CD4-positive, alpha-beta T cell treated with Interleukin-15 for 1 hour (primary cell): ENCODE measurements around the gene PSME4.
"Not testable (repeated sequence)": the region's sequence is repeated elsewhere in the genome, so short reads cannot be mapped to it uniquely, and the experiment has no call there.

Source experiments
- DNase-seq: peaks from one replicate; pipeline ENCODE4 v3.0.0-alpha.2; 2020

PSME4 gene

GRCh38 chr2:53881360-53881759 is 89.4 kb downstream of the PSME4 start:
- no peak for DNase-seq

- DNase-seq = no peak
Measured at GRCh38 chr2:53880756-53881155, 90.0 kb downstream of the PSME4 start.

- DNase-seq = no peak
Measured at GRCh38 chr2:53877556-53877955, 93.2 kb downstream of the PSME4 start.

GRCh38 chr2:53877112-53877511 is 93.7 kb downstream of the PSME4 start:
- no peak for DNase-seq

GRCh38 chr2:53874401-53874950 is 96.3 kb downstream of the PSME4 start:
- DNase-seq = no peak

DNA sequence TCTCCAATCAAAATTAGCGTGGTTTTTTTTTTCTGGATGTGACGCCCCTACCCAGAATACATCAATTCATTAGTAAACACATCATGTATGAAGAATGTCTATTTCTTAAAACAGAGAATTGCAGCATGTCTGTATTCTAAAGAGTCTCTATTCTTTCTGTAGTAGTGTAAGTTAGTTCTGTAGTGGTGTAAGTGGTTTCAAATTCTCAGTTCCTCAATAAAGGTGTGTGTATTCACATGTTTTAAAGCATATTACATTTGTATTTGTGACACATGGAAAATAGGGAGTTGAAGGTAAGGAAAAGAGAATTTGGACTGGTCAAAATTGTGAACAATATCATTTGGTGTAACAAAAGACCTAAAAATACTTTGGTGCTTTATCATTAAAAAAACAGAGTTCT is 103.0 kb downstream of the PSME4 start:
- no peak for DNase-seq

- no peak for DNase-seq
Measured at GRCh38 chr2:53867169-53867568, 103.6 kb downstream of the PSME4 start.

DNA sequence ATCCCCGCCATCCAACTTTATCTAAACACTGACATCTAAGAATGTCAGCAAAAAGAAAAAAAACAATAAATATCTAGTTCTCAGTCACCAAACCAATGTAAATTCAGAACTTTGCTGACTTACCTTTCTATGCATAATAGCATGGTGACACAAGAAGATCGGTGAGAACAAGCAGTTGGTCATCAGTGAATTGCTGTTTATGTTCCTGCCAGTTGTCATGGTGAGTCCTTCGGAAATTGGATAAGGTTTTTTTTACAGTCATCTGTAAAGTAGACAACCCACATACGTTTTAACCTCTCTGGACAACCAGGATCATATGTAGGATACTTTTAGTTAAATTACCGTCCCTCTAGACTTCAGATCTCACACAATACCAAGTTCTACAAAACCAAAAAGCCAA is 104.8 kb downstream of the PSME4 start:
- no peak for DNase-seq

GRCh38 chr2:53865264-53865663 is 105.5 kb downstream of the PSME4 start:
- no peak for DNase-seq

GRCh38 chr2:53863538-53864227 is 107.1 kb downstream of the PSME4 start:
- no peak for DNase-seq

DNA sequence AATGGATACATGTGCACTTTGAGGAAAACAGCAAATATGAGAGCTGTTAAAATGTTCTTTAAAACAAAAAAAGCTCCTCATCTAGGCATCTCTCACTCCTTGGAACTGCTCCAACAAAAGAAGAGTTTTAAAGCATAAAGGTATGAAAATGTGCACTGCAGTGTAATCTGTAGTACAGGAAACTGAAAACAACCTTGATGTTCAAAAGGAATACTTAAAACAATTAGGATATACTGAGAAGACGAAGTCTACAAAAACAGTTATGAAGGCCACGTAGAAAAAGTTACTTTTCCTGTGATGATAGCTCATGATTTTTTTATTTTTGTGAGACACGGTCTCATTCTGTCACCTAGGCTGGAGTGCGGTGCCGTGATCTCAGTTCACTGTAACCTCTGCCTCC is 109.0 kb downstream of the PSME4 start:
- no peak for DNase-seq

- DNase-seq = no peak
Measured at GRCh38 chr2:53859206-53860181, 111.3 kb downstream of the PSME4 start, which contains the start of gene GPR75. TSS of gene GPR75 (minus strand) at chr2:53859967. CDS start at chr2:53854756, 5,211 bp downstream.

GRCh38 chr2:53856272-53856671 is 114.5 kb downstream of the PSME4 start:
- no peak for DNase-seq

DNA sequence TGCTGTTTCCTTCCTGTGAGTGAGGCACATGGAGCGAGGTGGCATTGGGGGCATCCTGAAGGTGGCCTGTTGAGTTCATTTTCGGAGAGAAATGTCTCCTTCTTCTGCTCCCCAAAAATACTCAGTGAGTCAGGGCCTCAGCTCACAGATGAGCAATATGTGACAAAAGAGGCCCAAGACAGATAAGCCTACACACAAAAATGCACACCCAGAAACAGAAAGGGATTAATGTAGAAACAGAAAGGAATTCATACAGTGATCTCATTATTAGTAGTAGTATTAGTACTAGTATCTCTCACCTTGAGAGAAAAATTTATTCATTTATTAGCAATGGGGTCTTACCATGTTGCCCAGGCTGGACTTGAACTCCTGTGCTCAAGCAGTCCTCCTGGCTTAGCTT is 116.1 kb downstream of the PSME4 start:
- DNase-seq = no peak

DNA sequence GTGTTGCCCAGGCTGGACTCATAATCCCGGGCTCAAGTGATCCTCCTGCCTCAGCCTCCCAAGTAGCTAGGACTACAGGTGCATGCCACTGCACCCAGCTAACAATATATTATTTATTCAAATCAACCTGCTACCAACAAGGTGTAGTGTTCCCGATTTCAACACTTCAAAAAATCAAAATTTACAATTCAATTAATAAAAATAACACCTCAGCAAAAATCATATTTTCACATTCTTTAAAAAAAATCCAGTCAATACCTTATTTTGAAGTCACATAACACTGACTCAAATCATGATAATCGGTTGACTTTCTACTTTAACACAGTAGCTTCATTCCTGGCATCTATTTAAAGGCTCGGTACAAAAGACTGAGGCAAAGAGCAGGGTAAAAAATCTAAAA is 118.3 kb downstream of the PSME4 start:
- no peak for DNase-seq

GRCh38 chr2:53851052-53851757 is 119.6 kb downstream of the PSME4 start:
- not testable (repeated sequence) for DNase-seq

GRCh38 chr2:53848062-53848461 is 122.7 kb downstream of the PSME4 start:
- DNase-seq = no peak

- no peak for DNase-seq
Measured at GRCh38 chr2:53843595-53843994, 127.2 kb downstream of the PSME4 start.

- no peak for DNase-seq
Measured at GRCh38 chr2:53842891-53843290, 127.9 kb downstream of the PSME4 start.

DNA sequence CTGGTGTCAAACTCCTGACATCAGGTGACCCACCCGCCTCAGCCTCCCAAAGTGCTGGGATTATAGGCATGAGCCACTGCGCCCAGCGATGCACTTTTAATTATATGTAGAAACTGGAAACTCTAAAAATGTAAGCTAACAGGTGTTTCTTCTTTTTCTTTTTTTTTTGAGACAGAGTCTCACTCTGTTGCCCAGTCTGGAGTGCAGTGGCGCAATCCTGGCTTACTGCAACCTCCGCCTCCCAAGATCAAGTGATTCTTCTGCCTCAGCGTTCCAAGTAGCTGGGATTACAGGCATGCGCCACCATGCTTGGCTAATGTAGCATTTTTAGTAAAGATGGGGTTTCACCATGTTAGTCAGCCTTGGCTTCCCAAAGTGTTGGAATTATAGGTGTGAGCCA is 129.1 kb downstream of the PSME4 start:
- DNase-seq = not testable (repeated sequence)

- no peak for DNase-seq
Measured at GRCh38 chr2:53840580-53840979, 130.2 kb downstream of the PSME4 start.

DNA sequence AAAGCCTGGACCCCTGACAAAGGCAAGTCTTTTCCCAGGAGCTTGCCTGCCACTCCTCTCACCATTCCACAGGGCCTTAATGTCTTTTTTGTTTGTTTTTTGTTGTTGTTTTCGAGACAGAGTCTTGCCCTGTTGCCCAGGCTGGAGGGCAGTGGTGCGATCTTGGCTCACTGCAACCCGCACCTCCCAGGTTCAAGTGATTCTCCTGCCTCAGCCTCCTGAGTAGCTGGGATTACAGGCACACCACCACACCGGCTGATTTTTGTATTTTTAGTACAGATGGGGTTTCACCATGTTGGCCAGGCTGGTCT is 140.9 kb downstream of the PSME4 start:
- DNase-seq = not testable (repeated sequence)

DNA sequence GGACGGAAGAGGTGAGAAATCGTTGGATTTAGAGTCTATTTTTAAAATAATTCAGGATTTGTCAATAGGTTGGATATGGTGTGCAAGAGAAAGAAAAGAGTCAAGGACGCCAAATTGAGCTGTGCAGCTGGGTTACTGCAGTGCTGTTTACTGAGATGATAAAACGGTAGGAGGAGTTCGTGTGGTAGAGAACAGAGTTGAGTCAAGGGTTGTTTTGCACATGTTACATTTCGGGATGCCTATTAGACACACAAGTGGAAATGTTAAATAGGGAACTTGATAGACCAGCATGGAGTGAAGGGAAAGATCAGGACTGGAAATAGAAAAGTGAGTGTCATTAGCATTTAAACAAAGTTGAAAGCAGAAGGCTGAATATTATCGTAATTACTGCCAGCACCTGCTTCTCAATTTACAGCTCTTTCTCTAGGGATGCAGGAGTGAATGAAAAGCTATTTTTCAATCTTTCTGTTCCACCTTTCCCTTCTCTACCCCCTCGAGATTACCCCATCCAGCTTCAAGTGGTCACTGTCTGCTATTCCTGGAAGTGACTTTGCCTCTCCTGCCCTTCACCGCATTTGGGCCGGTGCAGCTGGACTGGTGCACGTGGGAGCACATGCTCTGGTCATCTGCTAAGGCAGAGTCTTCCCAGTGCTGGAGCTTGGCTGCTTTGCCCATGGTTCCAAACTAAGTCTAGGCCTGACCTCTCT is 141.4 kb downstream of the PSME4 start:
- no peak for DNase-seq
